ENCODE data around the gene LMNTD1. TPM values are rescaled to one million over a fixed set of nuclear protein-coding genes. Genes with fewer than 3 reads are reported as not detected.

Gene LMNTD1
- total RNA-seq, 1 donor from 2014 or later, result not detected

- Mint-ChIP-seq H3K4me3 (ENCODE audit: unreplicated experiment) (no peak overlapping the region), H3K4me1 (ENCODE audit: unreplicated experiment) (peaks cover 8% of the 10 kb centered on the region), H3K36me3 (ENCODE audit: unreplicated experiment) (no peaks in the 10 kb centered on the region), H3K9me3 (ENCODE audit: unreplicated experiment) (no peaks in the 10 kb centered on the region), H3K27me3 (ENCODE audit: unreplicated experiment) (no peaks in the 10 kb centered on the region), H3K27ac (ENCODE audit: unreplicated experiment) (peak overlapping the region; percentile 13)
- TF ChIP-seq, protein P1, sequence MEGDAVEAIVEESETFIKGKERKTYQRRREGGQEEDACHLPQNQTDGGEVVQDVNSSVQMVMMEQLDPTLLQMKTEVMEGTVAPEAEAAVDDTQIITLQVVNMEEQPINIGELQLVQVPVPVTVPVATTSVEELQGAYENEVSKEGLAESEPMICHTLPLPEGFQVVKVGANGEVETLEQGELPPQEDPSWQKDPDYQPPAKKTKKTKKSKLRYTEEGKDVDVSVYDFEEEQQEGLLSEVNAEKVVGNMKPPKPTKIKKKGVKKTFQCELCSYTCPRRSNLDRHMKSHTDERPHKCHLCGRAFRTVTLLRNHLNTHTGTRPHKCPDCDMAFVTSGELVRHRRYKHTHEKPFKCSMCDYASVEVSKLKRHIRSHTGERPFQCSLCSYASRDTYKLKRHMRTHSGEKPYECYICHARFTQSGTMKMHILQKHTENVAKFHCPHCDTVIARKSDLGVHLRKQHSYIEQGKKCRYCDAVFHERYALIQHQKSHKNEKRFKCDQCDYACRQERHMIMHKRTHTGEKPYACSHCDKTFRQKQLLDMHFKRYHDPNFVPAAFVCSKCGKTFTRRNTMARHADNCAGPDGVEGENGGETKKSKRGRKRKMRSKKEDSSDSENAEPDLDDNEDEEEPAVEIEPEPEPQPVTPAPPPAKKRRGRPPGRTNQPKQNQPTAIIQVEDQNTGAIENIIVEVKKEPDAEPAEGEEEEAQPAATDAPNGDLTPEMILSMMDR (IDR thresholded peaks at IDR 0.05), result no peak
- no peak for DNase-seq (ENCODE audit: extremely low spot score, unreplicated experiment)
These were observed 83.7 kb downstream of the LMNTD1 start for GRCh38 chr12:25469368-25469767.

GRCh38 chr12:25463521-25463920 is 89.6 kb downstream of the LMNTD1 start:
- peaks cover 5% of the 10 kb centered on the region for H3K4me1 Mint-ChIP-seq (ENCODE audit: unreplicated experiment)
- H3K9me3 Mint-ChIP-seq (ENCODE audit: unreplicated experiment), result peaks cover 8% of the 10 kb centered on the region
- no peak overlapping the region for H3K4me3 Mint-ChIP-seq (ENCODE audit: unreplicated experiment)
- H3K36me3 Mint-ChIP-seq (ENCODE audit: unreplicated experiment), result peaks cover 2% of the 10 kb centered on the region
- no peak overlapping the region for H3K27ac Mint-ChIP-seq (ENCODE audit: unreplicated experiment)
- TF ChIP-seq, protein P1 (IDR thresholded peaks at IDR 0.05), result no peak
- DNase-seq (ENCODE audit: extremely low spot score, unreplicated experiment), result no peak
- H3K27me3 Mint-ChIP-seq (ENCODE audit: unreplicated experiment), result no peaks in the 10 kb centered on the region

GRCh38 chr12:25463005-25463404 is 90.1 kb downstream of the LMNTD1 start:
- H3K4me1 Mint-ChIP-seq (ENCODE audit: unreplicated experiment), result peaks cover 10% of the 10 kb centered on the region
- H3K27ac Mint-ChIP-seq (ENCODE audit: unreplicated experiment), result no peak overlapping the region
- H3K4me3 Mint-ChIP-seq (ENCODE audit: unreplicated experiment), result no peak overlapping the region

GRCh38 chr12:25459541-25459951 is 93.5 kb downstream of the LMNTD1 start:
- H3K9me3 Mint-ChIP-seq (ENCODE audit: unreplicated experiment), result peaks cover 8% of the 10 kb centered on the region
- no peak overlapping the region for H3K4me3 Mint-ChIP-seq (ENCODE audit: unreplicated experiment)
- TF ChIP-seq, protein P1 (IDR thresholded peaks at IDR 0.05), result no peak
- H3K36me3 Mint-ChIP-seq (ENCODE audit: unreplicated experiment), result peaks cover 2% of the 10 kb centered on the region
- H3K4me1 Mint-ChIP-seq (ENCODE audit: unreplicated experiment), result peaks cover 29% of the 10 kb centered on the region
- no peak overlapping the region for H3K27ac Mint-ChIP-seq (ENCODE audit: unreplicated experiment)
- DNase-seq (ENCODE audit: extremely low spot score, unreplicated experiment), result no peak
- H3K27me3 Mint-ChIP-seq (ENCODE audit: unreplicated experiment), result no peaks in the 10 kb centered on the region

More at GRCh38 chr12:25463005-25463404, 90.1 kb downstream of the LMNTD1 start:
- peaks cover 8% of the 10 kb centered on the region for H3K9me3 Mint-ChIP-seq (ENCODE audit: unreplicated experiment)
- TF ChIP-seq, protein P1 (IDR thresholded peaks at IDR 0.05), result no peak
- DNase-seq (ENCODE audit: extremely low spot score, unreplicated experiment), result no peak
- no peaks in the 10 kb centered on the region for H3K27me3 Mint-ChIP-seq (ENCODE audit: unreplicated experiment)
- H3K36me3 Mint-ChIP-seq (ENCODE audit: unreplicated experiment), result peaks cover 2% of the 10 kb centered on the region

DNA sequence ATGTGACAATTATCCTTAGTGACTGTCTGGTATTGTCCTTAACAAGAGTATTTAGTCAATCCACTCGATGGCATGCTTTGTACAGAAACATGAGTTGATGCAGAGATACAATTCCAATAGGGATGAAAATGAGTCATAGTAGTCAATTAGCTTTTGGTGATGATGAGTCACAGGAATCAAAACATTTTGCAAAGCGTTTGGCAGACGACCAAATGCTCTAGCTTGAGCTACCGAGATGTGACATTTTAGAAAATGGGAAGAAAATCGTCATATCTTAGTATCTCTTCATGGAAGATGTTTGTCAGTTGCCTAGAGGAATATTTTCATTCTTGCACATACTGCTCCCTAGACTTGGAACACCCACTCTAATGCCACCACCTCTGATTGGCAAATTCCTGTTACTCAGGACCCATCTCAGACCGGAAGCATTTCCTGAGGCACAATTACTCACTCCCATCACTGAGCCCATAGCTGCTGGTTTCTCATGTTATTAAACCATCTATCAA is 95.0 kb downstream of the LMNTD1 start:
- peaks cover 29% of the 10 kb centered on the region for H3K4me1 Mint-ChIP-seq (ENCODE audit: unreplicated experiment)
- no peak for DNase-seq (ENCODE audit: extremely low spot score, unreplicated experiment)
- TF ChIP-seq, protein P1 (IDR thresholded peaks at IDR 0.05), result no peak
- peaks cover 8% of the 10 kb centered on the region for H3K9me3 Mint-ChIP-seq (ENCODE audit: unreplicated experiment)
- peak overlapping the region; percentile 77 for H3K27ac Mint-ChIP-seq (ENCODE audit: unreplicated experiment)
- peak overlapping the region; percentile 8 for H3K4me3 Mint-ChIP-seq (ENCODE audit: unreplicated experiment)
- H3K27me3 Mint-ChIP-seq (ENCODE audit: unreplicated experiment), result no peaks in the 10 kb centered on the region
- H3K36me3 Mint-ChIP-seq (ENCODE audit: unreplicated experiment), result peaks cover 2% of the 10 kb centered on the region
